HL-60 (cell line): ENCODE data around the gene TAAR2.

Experiments
- DNase-seq, 2 experiments: peaks; one replicate each; pipeline ENCODE4 v3.0.0-alpha.2; 2010 to 2020; ENCODE audit warnings: low read depth in 1 of 2, low spot score in 1 of 2
- H3K27ac ChIP-seq: fragments of 250-450 bp; sonication (Bioruptor Pico); replicated peaks from 2 replicates; pipeline ENCODE4 v1.5.1; 2020; ENCODE audit warnings: mild to moderate bottlenecking, moderate library complexity
- H3K27me3 ChIP-seq: fragments of 250-450 bp; sonication (Bioruptor Pico); 2 replicates; pipeline ENCODE4 v1.5.1; 2021; ENCODE audit warnings: mild to moderate bottlenecking, moderate library complexity; ENCODE audit not compliant: insufficient read depth, poor library complexity, severe bottlenecking
- H3K4me3 ChIP-seq: replicated peaks from 2 replicates; pipeline ENCODE4 v1.5.1; 2011; ENCODE audit warnings: mild to moderate bottlenecking, control low read depth, low read length; ENCODE audit not compliant: insufficient read depth
- GABPA ChIP-seq: IDR thresholded peaks from 2 replicates; pipeline ENCODE4 v1.6.1; 2012; ENCODE audit warnings: low read depth
- POLR2AphosphoS5 ChIP-seq: IDR thresholded peaks from 2 replicates; pipeline ENCODE4 v1.6.1; 2012; ENCODE audit warnings: low read depth
- SPI1 ChIP-seq: IDR thresholded peaks from 2 replicates; pipeline ENCODE4 v1.6.1; 2012; ENCODE audit warnings: low read depth, mild to moderate bottlenecking, borderline replicate concordance
- long read RNA-seq: library from polyadenylated mRNA; unstranded; transcript quantifications from one replicate; pipeline ENCODE4 v2.0.0, GENCODE V29; 2020
- TF ChIP-seq, protein P1 (sequence below): IDR thresholded peaks from 2 replicates; pipeline ENCODE4 v1.6.1; 2012; ENCODE audit warnings: low read depth; ENCODE audit not compliant: insufficient replicate concordance
- TF ChIP-seq, protein P2 (sequence below): IDR thresholded peaks from one replicate; pipeline ENCODE4 v1.5.1; 2011; ENCODE audit warnings: low read length, control low read depth, inconsistent platforms; ENCODE audit not compliant: insufficient read depth

The TAAR2 gene, protein sequence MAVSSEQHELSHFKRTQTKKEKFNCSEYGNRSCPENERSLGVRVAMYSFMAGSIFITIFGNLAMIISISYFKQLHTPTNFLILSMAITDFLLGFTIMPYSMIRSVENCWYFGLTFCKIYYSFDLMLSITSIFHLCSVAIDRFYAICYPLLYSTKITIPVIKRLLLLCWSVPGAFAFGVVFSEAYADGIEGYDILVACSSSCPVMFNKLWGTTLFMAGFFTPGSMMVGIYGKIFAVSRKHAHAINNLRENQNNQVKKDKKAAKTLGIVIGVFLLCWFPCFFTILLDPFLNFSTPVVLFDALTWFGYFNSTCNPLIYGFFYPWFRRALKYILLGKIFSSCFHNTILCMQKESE
- long read RNA-seq, result 0 reads

DNA sequence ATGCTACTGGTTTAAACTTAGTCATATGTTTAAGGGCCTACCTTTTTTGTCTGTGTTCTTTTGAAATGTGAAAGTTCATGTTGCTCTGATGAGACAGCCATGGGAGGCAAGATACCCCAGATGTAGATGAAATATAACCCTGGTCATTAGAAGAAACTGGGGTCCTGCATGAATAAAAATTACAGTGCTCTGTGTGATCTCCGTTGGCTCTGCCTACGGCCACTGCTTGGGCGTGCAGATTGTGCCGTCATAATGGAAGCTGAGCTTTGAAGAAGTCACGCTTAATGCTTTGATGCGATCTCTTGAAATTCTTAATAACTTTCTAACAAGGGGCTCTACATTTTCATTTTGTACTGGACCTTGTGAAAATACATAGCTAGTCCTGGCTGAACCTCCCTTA lies at the start of gene TAAR2:
Gene TAAR2 (minus strand): TSS at position 101 of the 400 bp plus-strand sequence. CDS start 0 bp downstream, at position 101.
- DNase-seq, result no peak
- Histone ChIP-seq H3K4me3 (no peak within 1 kb of the TSS), H3K27me3 (peaks cover 7% of the 10 kb centered on the region), H3K27ac (no peak within 1 kb of the TSS)
- TF ChIP-seq, protein P1, sequence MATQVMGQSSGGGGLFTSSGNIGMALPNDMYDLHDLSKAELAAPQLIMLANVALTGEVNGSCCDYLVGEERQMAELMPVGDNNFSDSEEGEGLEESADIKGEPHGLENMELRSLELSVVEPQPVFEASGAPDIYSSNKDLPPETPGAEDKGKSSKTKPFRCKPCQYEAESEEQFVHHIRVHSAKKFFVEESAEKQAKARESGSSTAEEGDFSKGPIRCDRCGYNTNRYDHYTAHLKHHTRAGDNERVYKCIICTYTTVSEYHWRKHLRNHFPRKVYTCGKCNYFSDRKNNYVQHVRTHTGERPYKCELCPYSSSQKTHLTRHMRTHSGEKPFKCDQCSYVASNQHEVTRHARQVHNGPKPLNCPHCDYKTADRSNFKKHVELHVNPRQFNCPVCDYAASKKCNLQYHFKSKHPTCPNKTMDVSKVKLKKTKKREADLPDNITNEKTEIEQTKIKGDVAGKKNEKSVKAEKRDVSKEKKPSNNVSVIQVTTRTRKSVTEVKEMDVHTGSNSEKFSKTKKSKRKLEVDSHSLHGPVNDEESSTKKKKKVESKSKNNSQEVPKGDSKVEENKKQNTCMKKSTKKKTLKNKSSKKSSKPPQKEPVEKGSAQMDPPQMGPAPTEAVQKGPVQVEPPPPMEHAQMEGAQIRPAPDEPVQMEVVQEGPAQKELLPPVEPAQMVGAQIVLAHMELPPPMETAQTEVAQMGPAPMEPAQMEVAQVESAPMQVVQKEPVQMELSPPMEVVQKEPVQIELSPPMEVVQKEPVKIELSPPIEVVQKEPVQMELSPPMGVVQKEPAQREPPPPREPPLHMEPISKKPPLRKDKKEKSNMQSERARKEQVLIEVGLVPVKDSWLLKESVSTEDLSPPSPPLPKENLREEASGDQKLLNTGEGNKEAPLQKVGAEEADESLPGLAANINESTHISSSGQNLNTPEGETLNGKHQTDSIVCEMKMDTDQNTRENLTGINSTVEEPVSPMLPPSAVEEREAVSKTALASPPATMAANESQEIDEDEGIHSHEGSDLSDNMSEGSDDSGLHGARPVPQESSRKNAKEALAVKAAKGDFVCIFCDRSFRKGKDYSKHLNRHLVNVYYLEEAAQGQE, result no peak
- no peak for TF ChIP-seq GABPA
- no peak for TF ChIP-seq POLR2AphosphoS5
- TF ChIP-seq SPI1, result no peak
- TF ChIP-seq, protein P2, sequence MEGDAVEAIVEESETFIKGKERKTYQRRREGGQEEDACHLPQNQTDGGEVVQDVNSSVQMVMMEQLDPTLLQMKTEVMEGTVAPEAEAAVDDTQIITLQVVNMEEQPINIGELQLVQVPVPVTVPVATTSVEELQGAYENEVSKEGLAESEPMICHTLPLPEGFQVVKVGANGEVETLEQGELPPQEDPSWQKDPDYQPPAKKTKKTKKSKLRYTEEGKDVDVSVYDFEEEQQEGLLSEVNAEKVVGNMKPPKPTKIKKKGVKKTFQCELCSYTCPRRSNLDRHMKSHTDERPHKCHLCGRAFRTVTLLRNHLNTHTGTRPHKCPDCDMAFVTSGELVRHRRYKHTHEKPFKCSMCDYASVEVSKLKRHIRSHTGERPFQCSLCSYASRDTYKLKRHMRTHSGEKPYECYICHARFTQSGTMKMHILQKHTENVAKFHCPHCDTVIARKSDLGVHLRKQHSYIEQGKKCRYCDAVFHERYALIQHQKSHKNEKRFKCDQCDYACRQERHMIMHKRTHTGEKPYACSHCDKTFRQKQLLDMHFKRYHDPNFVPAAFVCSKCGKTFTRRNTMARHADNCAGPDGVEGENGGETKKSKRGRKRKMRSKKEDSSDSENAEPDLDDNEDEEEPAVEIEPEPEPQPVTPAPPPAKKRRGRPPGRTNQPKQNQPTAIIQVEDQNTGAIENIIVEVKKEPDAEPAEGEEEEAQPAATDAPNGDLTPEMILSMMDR, result no peak

DNA sequence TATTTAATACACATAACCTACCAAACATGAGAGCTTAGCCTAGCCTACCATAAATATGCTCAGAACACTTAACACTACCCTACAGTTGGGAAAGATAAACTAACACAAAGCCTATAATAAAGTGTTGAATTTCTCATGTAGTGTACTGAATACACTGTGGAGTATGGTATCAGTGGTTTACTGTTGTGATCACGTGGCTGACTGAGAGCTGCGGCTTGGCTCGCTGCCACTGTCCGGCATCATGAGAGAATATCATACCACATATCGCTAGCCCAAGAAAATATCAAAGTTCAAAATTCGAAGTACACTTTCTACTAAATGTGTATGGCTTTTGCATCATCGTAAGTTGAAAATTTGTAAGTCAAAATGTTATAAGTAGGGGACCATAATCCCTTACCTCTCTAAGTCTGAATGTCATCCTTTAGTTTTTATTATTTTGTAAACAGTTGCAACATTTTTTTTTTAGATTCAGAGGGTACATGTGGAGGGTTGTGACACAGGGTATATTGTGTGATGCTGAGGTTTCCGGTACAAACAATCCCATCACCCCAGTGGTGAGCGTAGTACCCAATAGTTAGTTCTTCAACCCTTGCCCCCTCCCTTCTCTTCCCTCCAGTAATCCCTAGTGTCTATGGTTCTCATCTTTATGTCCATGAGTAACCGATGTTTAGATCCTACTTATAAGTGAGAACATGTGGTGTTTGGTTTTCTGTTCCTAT lies 49.5 kb upstream of the TAAR2 start:
- H3K27me3 ChIP-seq, result no peaks in the 10 kb centered on the region
- H3K27ac ChIP-seq, result no peak overlapping the region
- H3K4me3 ChIP-seq, result no peak overlapping the region
- no peak for DNase-seq
- no peak for TF ChIP-seq GABPA
- TF ChIP-seq, protein P1, result no peak
- TF ChIP-seq, protein P2, result no peak
- no peak for TF ChIP-seq POLR2AphosphoS5
- TF ChIP-seq SPI1, result no peak

DNA sequence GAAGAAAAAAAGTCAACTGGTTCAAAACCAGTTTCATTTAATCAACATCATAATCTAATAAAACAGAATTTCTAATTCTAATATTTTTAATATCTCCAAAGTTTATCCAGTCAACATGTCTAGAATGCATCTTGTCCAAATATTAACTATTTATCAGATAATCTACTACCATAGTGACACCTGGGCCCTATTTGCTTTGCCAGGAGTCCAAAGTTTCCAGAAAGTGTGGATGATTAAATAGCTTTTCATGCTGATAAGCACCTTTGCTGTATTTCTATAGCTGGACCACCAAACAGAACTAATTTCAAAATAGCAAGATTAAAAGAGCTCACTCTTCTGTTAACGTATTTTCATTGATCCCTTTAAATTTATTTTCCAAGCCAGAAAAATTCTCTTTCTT lies 47.2 kb upstream of the TAAR2 start:
- TF ChIP-seq SPI1 (no peak), GABPA (no peak)
- Histone ChIP-seq H3K27me3 (no peaks in the 10 kb centered on the region), H3K4me3 (no peak overlapping the region), H3K27ac (no peak overlapping the region)
- DNase-seq, result no peak

DNA sequence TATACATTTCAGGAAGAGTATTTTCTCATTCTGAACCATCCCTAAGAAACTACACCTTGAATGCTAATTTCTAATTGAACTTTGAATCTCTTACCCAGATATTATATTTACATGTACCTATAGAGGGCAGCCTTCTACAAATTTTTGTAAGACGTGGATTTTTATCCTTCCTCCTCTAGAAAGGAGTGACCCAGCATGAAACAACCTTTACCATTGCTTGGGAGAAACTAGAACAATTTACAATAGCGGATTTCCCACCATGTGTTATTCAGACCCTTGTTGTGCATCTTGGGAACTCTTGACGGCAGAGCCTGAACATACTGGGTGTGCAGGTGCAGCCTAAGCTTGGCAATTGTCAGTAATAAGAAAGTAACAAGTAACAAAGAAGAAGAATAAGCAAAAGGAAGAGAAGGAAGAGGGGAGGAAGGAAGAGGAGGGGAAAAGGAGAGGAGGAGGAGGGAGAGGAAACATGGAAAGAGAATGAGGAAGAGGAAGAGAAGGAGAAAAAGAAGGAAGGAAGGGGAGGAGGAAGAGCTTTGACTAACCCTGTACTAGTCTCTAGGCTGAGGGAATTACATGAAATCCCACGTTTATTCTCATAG lies 45.7 kb upstream of the TAAR2 start:
- no peaks in the 10 kb centered on the region for H3K27me3 ChIP-seq
- no peak overlapping the region for H3K27ac ChIP-seq
- DNase-seq, result peak in 1 of 2 experiments; percentile 1
- TF ChIP-seq SPI1, result no peak
- TF ChIP-seq, protein P2, result peak; percentile 2
- no peak overlapping the region for H3K4me3 ChIP-seq
